GM21360 (cell line): Measurements from ENCODE around the gene TEX50.
"Not testable (repeated sequence)": the region's sequence is repeated elsewhere in the genome, so short reads cannot be mapped to it uniquely, and the experiment has no call there.

ENCODE experiments used
- ATAC-seq: cut with Tn5 transposase; IDR thresholded peaks from one replicate; pipeline ENCODE4 v1.9.1; 2021; ENCODE audit warnings: mild to moderate bottlenecking, moderate library complexity; ENCODE audit not compliant: unreplicated experiment

Gene TEX50

DNA sequence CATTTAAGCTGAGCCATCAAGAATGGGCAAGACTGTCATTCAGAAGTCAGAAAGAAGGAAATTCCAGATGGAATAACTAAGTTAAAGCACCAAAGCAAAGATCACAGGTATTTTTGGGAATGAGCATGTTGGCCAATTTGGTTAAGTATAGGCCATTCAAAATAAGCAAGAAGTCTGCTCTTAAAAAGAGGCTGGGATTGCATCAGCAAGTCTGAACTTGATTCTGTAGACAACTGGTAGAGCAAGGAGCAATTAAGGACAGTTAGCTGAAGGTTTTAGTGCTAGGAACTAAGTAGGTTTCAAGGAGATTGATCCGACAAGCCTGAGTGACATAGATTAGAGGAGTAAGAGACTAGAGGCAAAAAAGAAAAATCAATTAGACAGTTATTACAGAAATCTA is 26.1 kb downstream of the TEX50 start:
- ATAC-seq, result no peak

DNA sequence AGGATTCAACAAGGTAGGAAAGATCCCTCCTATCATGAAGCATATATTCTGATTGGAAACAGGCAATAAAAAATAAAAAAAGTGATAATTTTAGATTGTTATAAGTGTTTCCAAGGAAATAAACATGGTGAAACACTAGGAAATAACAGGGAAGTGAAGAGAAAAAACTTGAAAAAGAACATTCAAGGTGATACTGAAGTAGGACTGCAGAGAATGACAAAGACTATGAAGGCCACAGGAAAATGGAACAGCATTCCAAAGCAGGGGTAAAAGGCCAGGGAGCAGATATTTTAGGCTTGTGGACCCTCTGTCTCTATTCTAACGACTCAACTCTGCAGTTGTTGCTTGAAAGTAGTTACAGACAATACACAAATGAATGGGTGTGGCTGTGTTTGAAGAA is 26.6 kb downstream of the TEX50 start:
- no peak for ATAC-seq

DNA sequence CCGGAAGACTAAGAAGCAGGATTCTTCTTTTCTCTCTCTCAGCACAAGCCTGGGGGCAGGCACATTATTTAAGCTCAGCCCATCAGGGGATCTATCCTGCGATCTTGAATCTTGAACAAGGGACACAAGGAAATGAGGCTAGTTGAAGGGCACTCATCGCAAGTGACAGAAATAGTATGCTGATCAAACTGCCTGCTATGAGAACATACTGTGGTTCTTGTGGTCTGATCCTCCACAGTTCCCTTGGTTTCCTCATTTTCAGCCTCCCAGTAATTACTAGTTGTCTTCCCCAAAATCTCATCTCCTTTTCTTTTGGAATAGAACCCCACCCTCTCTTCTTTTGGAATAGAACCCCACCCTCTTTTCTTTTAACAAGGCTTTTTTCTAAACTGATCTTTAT is 28.0 kb downstream of the TEX50 start:
- no peak for ATAC-seq

DNA sequence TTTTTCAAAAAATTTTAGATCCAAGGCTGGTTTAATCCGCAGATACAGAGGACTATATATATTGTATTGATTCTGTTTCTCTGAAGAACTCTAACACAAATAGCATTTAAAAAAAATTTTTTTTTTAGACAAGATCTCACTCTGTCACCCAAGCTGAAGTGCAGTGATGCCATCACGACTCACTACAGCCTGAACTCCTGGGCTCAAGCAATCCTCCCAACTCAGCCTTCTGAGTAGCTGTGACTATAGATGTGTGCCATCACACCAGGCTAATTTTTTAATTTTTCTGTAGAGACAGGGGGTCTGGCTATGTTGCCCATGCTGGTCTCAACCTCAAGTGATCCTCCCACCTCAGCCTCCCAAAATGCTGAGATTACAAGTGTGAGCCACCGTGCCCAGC is 31.5 kb downstream of the TEX50 start:
- no peak for ATAC-seq

DNA sequence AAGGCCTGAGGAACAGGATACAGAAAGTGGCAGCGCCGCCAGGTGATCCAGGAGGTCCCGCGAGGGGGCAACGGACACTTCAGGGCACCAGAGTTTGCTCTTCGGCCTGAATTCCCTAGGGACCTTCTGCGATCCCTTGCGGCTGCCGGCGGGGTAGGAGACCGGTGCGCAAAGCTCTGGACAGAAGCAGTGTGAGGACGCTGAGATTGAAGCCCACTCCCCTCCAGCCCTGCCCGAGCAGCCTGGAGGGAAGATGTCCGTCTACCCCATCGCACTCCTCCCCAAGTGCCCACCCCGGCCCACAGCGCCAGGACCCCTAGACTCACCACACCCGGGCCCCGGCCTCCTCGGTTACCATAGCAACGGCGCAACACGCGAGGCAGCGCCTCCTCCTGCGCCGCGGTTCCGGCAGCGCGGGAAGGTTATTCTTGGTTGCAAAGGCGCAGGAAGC is 34.4 kb downstream of the TEX50 start, which contains the start of gene ANKRD45:
Gene ANKRD45 (minus strand): TSS at position 361 of the 451 bp plus-strand sequence. CDS start 10,433 bp downstream, outside the sequence.
- no peak for ATAC-seq

DNA sequence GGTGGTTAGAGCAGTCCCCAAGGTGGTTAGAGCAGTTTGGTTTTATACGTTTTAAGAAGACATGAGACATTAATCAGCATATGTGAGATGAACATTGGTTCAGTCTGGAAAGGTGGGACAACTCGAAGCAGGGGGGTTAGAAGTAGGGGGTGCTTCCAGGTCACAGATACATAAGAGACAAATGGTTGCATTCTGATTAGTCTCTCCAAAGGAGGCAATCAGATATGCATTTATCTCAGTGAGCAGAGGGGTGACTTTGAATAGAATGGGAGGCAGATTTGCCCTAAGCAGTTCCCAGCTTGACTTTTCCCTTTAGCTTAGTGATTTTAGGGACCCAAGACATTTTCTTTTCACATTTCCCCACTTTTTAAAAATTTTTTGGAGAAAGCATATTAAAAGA is 39.4 kb downstream of the TEX50 start:
- ATAC-seq, result not testable (repeated sequence)

DNA sequence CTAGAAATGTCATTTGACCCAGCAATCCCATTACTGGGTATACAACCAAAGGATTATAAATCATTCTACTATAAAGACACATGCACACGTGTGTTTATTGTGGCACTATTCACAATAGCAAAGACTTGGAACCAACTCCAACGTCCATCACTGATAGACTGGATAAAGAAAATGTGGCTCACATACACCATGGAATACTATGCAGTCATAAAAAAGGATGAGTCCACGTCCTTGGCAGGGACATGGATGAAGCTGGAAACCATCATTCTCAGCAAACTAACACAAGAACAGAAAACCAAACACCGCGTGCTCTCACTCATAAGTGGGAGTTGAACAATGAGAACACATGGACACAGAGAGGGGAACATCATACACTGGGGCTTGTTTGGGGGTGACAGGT is 45.0 kb downstream of the TEX50 start:
- ATAC-seq, result not testable (repeated sequence)

DNA sequence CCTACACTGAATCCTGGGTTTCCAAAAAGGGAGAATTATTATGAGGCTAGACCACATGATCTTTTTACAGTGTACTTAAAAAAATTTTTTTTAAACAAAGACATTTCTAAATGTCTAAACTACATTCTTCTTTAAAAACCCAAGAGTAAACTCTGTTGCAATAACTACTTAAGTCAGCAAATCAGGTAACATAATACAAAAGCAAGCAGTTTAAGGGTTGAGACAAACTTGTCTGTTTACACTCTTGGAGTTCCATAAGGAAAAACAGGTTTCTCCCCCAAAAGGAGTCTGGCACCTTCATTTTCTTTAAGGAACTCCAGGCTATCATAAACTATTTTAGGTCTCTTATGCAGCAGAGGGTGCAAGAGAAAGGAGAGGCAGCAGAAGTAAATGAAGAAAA is 47.0 kb downstream of the TEX50 start:
- ATAC-seq, result no peak

DNA sequence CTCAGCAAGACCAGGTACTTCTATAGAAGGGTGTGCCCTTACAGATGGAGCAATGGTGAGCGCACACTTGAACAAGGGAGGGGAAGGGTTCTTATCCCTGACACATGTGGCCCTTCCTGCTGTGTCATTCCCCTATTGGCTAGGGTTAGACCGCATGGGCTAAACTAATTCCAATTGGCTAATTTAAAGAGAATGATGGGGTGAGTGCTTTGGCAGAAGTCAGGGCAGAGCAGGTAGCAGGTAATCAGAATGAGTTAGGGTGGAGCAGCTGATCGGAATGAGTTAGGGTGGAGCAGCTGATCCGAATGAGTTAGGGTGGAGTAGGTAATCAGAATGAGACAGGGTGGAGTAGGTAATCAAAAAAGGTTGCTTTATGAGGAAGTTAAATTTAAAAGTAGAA is 48.7 kb downstream of the TEX50 start:
- ATAC-seq, result not testable (repeated sequence)

DNA sequence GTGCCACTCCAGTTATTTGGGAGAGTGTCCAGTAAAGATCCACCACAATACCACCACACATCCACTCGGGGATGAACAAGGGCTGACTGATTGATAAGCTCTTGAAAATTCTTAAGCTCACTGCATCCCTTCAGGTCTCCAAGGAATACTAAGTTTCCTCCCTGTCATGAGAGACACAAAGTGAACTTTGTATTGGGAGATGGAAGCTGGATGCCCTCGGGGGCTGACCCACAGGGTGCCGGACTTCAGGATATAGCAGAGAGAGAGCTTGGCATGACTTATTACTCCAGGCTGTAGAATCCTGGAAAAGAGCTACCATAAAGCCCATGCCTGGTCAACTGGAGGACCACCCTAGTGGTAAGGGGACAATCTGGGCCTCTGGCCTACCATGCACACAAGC is 50.0 kb downstream of the TEX50 start:
- not testable (repeated sequence) for ATAC-seq
